COLO829 (cell line): ENCODE measurements around the gene MYOCD.

Experiments used
- DNase-seq: peaks from one replicate; pipeline ENCODE4 v3.0.0; 2012; ENCODE audit warnings: low spot score

Gene MYOCD

GRCh38 chr17:12709063-12709462, 43.4 kb downstream of the MYOCD start:
- DNase-seq = no peak

GRCh38 chr17:12712415-12712814, 46.7 kb downstream of the MYOCD start:
- DNase-seq = no peak

- no peak for DNase-seq
Observed at GRCh38 chr17:12712941-12713340, 47.3 kb downstream of the MYOCD start.

DNA sequence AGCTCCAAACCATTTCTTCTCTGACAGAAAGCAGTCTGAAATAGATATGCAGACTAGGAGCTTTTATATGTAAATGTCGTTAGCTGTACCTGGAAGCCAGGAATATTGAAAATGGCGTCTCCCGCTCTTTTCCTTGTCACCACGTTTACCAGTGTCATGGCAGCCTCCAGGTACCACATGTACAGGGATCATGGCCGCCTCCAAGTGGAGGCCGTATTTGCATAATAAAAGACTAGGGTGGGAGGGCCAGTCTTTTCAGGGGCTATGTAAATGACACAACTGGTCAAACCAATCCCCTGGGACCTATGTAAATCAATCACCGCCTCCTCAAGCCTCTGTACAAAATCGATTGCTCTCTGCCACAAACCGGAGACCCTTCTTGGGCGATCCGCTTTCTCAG, 54.3 kb downstream of the MYOCD start:
- DNase-seq = no peak

DNA sequence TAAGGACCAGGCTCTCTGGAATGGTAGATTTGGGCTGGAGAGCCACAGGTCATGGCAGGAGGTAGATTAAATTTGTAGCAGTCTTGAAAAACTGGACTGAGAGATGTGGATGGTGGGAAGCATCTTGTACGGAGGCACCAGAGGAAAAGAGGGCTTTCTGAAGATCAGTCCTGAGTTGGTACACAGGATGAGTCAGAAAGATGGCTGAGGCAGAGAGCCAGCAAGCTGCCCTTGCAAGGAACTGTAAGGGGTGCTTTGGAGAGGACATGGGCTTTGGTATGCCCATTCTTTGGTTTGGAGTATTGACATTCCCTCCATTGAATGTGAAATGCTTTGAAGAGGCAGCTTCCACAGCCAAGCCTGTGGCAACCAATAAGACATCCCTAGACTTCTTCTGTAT, 55.9 kb downstream of the MYOCD start:
- no peak for DNase-seq

DNA sequence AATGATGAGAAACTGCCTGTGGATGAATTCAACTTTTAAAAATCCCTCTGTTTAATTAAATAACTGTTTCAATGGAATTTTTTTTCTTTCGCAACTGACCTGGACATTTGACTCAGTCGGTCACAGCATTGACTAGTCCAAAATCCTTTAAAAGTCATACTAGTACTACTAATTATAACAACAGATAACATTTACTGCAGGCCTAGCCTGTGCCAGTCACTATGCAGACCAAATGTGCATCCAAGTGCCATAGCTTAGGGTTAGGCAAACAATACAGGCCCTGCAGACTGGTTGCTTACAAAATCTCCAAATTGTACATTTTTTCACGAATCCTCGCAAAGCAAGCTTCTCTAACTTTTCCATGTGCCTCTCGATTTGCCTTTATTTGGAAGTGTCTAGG, 56.6 kb downstream of the MYOCD start:
- no peak for DNase-seq

- DNase-seq = no peak
Observed at GRCh38 chr17:12726131-12726530, 60.4 kb downstream of the MYOCD start.

DNA sequence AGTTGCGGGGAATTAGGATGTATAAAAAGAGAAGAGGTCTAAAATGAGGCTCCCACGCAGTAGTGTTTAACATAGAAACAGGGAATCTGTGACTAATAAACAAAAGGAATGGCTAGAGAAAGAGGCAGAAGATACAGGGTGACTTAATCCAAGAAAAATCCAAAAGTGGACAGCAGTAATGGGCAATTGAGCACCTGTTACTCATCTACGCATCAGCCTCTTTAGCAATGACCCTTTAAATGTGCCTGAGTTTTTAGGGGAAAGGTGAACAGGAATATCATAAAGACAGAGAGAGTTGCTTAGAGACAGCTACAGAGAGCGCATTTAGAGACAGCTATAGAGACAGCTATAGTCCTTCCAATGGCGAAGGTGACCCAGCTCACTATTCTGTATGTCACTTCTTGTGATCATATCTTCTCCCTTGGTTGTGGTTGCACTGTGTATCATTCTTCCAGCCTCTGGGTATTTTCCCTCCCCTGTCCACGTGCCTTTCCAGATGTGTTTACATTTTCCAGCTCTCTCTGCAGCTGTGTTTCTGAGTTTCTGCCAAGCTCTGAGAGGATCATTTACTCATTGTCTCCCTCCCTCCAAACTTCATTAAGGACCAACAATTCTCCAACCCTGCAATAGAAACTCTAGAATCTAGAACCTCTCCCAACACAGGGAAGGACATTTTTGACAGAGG, 61.5 kb downstream of the MYOCD start:
- DNase-seq = no peak

DNA sequence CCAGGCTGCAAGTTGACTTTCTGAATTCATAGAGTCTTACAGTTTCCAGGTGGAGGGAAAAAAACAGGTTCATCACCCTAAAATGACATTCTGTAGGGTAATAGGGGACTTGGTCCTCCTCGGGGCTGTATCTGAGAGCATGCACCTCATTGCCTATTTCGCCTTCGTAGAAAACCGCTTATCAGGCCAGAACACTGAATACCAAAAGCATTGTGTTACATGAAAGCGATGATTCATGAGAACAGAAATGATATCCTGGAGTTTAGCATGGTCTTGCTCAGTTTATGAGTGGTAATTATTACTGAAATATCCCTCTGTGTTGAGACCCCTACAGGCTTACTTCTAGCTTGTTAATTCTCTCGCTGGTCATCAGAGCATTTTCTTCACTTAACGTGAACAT, 62.2 kb downstream of the MYOCD start:
- no peak for DNase-seq

DNA sequence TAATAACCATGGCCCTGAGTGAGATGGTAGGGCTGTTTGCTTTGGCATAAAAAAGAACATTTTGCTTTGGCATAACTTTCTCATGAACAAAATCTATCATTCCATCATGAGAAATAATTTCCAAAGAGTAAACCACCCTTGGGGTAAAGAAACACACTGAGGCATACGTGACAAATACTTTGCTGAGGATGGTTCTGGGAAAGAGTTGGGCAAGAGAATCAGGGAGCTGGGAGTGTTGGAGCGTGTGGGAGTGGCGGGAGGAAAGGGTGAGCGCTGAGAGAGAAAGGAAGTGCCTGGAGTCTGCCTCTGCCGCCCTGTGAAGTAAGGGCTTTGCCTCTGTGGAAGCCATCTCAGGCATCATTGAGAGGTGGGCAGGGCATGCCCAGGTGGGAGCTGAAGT, 63.4 kb downstream of the MYOCD start:
- DNase-seq = no peak

DNA sequence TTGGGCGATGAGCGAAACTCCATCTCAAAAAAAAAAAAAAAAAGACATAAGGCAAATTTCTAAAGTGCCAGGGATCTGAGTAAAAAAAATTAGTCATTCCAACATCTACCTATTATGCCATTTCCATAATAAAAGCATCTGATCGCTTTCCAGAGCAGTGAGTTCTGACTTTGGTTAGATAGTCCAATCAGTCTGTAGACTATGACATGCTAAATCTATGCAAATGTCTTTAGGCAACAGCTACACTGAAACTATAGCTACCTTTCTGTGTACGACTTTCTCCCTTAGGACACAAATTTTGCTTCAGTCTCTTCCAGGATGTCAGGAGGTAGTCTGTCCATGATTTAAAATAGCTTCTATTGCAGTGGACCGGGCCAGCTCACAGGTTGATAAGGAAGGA, 64.7 kb downstream of the MYOCD start:
- no peak for DNase-seq

DNA sequence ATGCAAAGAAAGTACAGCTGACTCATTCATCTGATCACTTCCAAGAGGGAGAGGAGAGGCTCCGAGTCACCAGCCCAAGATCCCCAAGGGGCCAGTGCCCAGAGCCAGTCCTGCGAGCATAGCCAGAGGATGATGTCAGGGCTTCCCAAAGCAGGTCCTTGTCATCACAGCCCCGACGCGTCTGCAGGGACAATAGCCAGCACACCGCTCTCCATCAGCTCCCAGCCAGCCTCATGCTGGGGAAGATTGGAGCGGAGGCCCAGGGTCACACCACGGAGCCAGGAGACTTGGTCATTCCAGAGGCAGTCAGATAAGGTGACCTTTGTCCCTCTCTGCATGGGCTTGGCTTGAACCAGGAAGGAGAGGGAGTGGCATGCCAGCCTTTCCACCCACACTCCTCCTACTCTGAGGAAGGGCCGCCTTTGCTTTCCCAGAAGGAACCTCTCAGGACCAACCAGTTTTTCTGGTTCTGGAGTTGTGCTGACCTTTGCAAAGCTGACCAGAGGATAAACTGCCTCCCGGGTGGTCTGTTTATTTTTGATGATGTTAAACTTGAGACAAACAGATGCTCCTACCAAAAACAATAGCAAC, 65.3 kb downstream of the MYOCD start:
- no peak for DNase-seq

DNA sequence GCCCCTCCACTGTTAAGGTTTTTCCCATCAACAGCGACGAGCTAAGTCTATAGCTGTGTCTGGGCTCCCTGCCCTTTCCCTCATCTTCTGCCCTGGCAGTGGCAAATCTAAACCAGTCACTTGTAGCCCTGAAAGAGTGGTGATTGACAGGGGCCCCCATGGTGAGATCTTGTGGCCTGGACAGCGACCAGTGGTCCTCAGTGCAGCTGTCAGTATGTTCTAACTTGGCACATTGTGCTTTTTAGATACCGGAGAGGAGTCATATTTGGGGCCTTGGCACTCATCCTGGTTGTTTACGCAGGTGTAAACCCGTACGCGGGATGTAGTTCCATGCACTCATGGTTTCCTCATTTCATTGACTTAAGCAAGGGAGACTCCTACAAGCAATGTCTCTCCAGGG, 66.1 kb downstream of the MYOCD start:
- no peak for DNase-seq

GRCh38 chr17:12732366-12732765, 66.7 kb downstream of the MYOCD start:
- DNase-seq = no peak

GRCh38 chr17:12734926-12735325, 69.2 kb downstream of the MYOCD start:
- no peak for DNase-seq

- no peak for DNase-seq
Observed at GRCh38 chr17:12735517-12735916, 69.8 kb downstream of the MYOCD start.

- no peak for DNase-seq
Observed at GRCh38 chr17:12736526-12736925, 70.8 kb downstream of the MYOCD start.

- DNase-seq = no peak
Observed at GRCh38 chr17:12737740-12738469, 72.2 kb downstream of the MYOCD start.

DNA sequence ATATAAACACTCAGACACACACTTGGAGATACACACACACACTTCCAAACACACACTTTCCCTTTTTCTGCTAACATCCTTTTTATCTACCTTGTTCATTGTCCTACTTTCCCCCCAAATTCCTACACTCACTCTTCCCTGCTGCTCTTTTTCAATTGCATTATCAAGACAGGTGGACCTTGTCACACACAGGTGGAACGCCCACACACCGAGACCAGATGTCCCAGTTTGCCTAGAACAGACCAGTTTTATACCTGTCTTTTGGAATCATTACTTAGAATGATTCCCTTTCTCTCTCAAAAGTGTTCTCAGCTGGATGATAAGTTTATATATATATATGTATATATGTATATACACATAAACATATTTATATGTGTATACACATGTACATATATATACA, 72.9 kb downstream of the MYOCD start:
- no peak for DNase-seq

GRCh38 chr17:12739500-12739899, 73.8 kb downstream of the MYOCD start:
- no peak for DNase-seq

- no peak for DNase-seq
Observed at GRCh38 chr17:12743046-12743445, 77.4 kb downstream of the MYOCD start.

DNA sequence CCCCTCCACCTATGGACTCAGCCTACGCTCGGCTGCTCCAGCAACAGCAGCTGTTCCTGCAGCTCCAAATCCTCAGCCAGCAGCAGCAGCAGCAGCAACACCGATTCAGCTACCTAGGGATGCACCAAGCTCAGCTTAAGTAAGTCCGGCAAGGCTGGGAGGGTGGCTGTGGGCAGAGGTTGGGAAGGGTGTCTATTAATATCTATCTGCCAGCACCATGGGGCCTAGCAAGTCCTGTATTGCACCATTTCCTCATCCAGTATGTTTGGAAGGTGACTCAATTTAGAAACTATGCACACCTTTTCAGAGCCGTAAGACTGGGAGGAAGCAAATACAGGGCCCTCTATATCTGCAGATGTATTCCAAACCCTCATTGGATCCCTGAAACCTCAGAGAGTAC, 78.6 kb downstream of the MYOCD start:
- DNase-seq = no peak

- DNase-seq = no peak
Observed at GRCh38 chr17:12744786-12745185, 79.1 kb downstream of the MYOCD start.

DNA sequence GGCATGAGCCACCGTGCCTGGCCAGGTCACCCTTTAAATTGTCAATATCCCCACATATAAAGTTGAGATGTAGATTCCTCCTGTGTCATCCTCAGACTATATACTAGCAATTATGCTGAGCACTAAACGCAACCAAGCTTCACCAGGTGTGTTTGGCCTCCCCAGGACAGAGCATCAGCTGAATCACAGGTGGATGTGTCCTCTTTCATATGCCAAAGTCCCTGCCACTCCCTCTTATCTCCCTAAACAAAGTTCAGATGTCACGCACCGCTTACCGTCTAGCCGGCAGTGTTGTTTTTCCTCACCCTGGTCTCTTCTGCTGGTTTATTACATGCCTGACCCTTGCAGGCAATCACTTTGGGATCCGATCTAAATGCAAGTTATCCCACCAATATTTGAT, 79.8 kb downstream of the MYOCD start:
- no peak for DNase-seq
